Vagina (tissue), 2 donors: Measurements from ENCODE around the gene TP53AIP1. TPM values are rescaled to one million over a fixed set of nuclear protein-coding genes. Genes with fewer than 3 reads are reported as not detected.

ENCODE experiments used
- DNase-seq, 2 donors: peaks; one replicate each; pipeline ENCODE4 v3.0.0-alpha.2; 2017; ENCODE audit errors: extremely low spot score in 2 of 2
- H3K27ac ChIP-seq: fragments of 200-600 bp; sonication (generic); one replicate; pipeline ENCODE4 v1.5.1; 2019
- H3K27me3 ChIP-seq: fragments of 200-600 bp; sonication (generic); one replicate; pipeline ENCODE4 v1.5.1; 2019
- H3K36me3 ChIP-seq, 2 donors: fragments of 200-600 bp; sonication (generic); one replicate each; pipeline ENCODE4 v1.5.1; 2017 to 2019
- H3K4me1 ChIP-seq: fragments of 200-600 bp; sonication (generic); one replicate; pipeline ENCODE4 v1.5.1; 2019
- H3K4me3 ChIP-seq, 2 donors: fragments of 200-600 bp; sonication (generic); 1 replicate in 1 of 2; 2 replicates in 1 of 2; pipeline ENCODE4 v1.5.1; 2016 to 2019
- H3K9me3 ChIP-seq: fragments of 200-600 bp; sonication (generic); one replicate; pipeline ENCODE4 v1.5.1; 2019
- POLR2A ChIP-seq, 2 donors: fragments of 450-650 bp; IDR thresholded peaks; one replicate each; pipeline ENCODE4 v1.6.1; 2017; ENCODE audit warnings: antibody characterized with exemption in 2 of 2, mild to moderate bottlenecking in 2 of 2, moderate library complexity in 2 of 2
- POLR2AphosphoS5 ChIP-seq, 2 donors: sonication (generic); formaldehyde crosslinking; IDR thresholded peaks; one replicate each; pipeline ENCODE4 v1.9.0; 2017; ENCODE audit warnings: antibody characterized with exemption in 2 of 2, mild to moderate bottlenecking in 2 of 2, low read depth in 1 of 2; ENCODE audit not compliant: insufficient read depth in 1 of 2
- intact Hi-C: fragments of 100-400 bp; cut with DNase I; formaldehyde crosslinking; loops from one replicate; pipeline ENCODE4 v1.15.1; 2023
- total RNA-seq: library from RNA; depleted of rRNA; stranded (reverse); fragments of >200 nt; gene quantifications from one replicate; pipeline ENCODE4 v1.2.3, GENCODE V29; 2016
- TF ChIP-seq, protein P1 (sequence below), 3 experiments: fragments of 450-650 bp in 2 of 3; fragments of 200-600 bp in 1 of 3; sonication (generic) in 1 of 3; IDR thresholded peaks; one replicate each; pipeline ENCODE4 v1.5.1; 2017 to 2019; ENCODE audit warnings: antibody characterized with exemption in 3 of 3, mild to moderate bottlenecking in 2 of 3, moderate library complexity in 2 of 3

The TP53AIP1 gene
- total RNA-seq, 1 donor from 2014 or later: 3.7 TPM

DNA sequence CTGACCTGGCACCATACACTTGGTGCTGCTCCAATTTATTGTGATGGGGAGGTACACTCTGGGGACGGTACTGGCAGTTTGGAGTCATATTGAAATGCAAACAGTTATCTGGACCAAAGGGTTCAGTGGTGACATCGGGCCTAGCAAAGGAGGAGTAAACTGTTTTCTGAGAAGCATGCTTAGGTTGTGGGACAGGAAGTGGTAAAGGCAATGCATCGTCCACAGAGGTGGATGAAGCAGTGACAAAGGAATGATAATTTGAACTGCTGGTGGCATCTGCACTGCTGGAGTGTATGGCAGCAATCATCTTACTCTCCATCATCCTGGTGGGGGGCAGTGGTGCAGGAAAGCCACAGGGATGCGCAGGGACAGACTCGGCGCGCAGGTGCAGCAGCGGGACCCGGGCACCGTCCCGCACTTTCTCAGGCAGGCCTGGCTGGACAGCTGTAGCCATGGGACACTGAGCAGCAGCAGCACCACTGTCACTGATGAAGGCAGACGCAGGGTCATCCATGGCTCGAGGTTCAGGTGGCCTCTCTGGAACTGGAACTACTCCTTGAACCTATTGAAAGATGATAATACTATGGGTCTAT lies 28.0 kb upstream of the TP53AIP1 start:
- Histone ChIP-seq H3K4me1 (no peaks in the 10 kb centered on the region), H3K4me3 (no peak overlapping the region), H3K9me3 (no peaks in the 10 kb centered on the region), H3K27me3 (no peaks in the 10 kb centered on the region), H3K36me3 (peaks cover 0 to 68% of the 10 kb centered on the region in 2 donors), H3K27ac (no peak overlapping the region)
- DNase-seq: no peak
- TF ChIP-seq POLR2AphosphoS5 (IDR thresholded peaks at IDR 0.05; ENCODE audit: insufficient read depth in 1 of 2, low read depth in 1 of 2) (no peak), POLR2A (IDR thresholded peaks at IDR 0.05) (no peak)
- TF ChIP-seq, protein P1, sequence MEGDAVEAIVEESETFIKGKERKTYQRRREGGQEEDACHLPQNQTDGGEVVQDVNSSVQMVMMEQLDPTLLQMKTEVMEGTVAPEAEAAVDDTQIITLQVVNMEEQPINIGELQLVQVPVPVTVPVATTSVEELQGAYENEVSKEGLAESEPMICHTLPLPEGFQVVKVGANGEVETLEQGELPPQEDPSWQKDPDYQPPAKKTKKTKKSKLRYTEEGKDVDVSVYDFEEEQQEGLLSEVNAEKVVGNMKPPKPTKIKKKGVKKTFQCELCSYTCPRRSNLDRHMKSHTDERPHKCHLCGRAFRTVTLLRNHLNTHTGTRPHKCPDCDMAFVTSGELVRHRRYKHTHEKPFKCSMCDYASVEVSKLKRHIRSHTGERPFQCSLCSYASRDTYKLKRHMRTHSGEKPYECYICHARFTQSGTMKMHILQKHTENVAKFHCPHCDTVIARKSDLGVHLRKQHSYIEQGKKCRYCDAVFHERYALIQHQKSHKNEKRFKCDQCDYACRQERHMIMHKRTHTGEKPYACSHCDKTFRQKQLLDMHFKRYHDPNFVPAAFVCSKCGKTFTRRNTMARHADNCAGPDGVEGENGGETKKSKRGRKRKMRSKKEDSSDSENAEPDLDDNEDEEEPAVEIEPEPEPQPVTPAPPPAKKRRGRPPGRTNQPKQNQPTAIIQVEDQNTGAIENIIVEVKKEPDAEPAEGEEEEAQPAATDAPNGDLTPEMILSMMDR (IDR thresholded peaks at IDR 0.05): no peak
- intact Hi-C loops: no loop called here

DNA sequence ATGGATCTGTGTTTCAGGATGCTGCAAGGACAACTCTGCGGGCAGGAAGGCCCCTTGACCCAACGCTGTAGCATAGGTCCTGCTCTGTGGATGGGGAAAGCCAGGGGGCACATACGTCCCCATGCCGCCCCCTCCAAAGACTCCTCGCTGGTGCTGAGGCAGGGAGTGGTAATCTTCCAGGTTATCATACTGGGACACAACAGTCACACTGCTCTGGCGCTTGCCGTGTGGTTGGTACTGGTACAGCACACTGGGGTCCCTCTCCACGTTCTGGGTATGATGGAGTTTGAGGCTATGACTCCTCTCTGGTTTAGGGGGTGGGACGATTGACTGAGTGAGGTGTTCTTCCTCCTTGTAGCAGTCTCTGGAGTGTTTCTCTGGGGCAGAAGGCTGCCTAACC lies 26.2 kb upstream of the TP53AIP1 start:
- TF ChIP-seq, protein P1 (IDR thresholded peaks at IDR 0.05): no peak
- no peak for TF ChIP-seq POLR2AphosphoS5 (IDR thresholded peaks at IDR 0.05; ENCODE audit: insufficient read depth in 1 of 2, low read depth in 1 of 2)
- no peak for TF ChIP-seq POLR2A (IDR thresholded peaks at IDR 0.05)
- Histone ChIP-seq H3K9me3 (no peaks in the 10 kb centered on the region), H3K4me3 (no peak overlapping the region), H3K4me1 (no peaks in the 10 kb centered on the region), H3K27me3 (no peaks in the 10 kb centered on the region), H3K36me3 (peaks cover 0 to 53% of the 10 kb centered on the region in 2 donors), H3K27ac (no peak overlapping the region)
- no peak for DNase-seq
- intact Hi-C loops: no loop called here

DNA sequence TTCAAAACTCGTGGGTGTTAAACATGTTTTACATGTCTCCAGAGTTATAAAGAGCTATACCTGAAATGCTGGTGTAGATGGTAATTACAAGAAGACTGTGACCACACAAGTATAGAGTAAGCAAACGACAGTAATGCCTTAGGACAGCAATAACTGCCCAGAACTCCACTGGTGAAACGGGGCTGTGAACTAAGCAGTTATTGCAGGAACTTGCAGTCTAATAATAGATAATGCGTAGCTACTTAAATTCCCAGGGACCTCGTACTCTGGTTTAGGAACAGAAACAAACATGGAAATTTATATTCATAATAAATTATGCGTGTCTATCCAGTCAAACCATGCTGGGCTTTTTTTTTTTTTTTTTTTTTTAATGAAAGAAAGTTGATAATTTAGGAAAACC lies 24.9 kb upstream of the TP53AIP1 start:
- TF ChIP-seq POLR2AphosphoS5 (IDR thresholded peaks at IDR 0.05; ENCODE audit: insufficient read depth in 1 of 2, low read depth in 1 of 2): no peak
- TF ChIP-seq, protein P1 (IDR thresholded peaks at IDR 0.05): no peak
- no peak for TF ChIP-seq POLR2A (IDR thresholded peaks at IDR 0.05)
- no peak for DNase-seq
- Histone ChIP-seq H3K36me3 (peaks cover 0 to 42% of the 10 kb centered on the region in 2 donors), H3K27ac (no peak overlapping the region), H3K4me1 (no peaks in the 10 kb centered on the region), H3K4me3 (no peak overlapping the region), H3K27me3 (no peaks in the 10 kb centered on the region), H3K9me3 (no peaks in the 10 kb centered on the region)
- intact Hi-C loops: no loop called here

DNA sequence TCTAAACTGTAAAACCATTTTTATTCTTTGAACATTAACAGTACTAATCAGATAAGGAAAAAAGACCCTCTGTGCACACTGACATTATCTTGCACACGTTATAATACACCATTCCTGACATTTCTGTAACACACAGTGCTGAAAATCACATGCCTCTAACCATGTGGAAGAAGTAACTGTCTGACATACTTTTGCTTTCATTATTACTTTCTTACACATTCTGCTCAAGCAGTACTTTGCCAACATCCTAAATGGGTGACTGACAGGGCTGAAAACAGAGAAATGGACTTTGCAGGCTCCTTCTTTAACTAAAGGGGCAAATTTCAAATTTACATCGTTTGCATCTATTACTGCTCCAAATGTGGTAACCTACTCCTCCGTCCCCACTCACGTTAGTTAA lies 22.8 kb upstream of the TP53AIP1 start:
- TF ChIP-seq POLR2AphosphoS5 (IDR thresholded peaks at IDR 0.05; ENCODE audit: insufficient read depth in 1 of 2, low read depth in 1 of 2) (no peak), POLR2A (IDR thresholded peaks at IDR 0.05) (no peak)
- TF ChIP-seq, protein P1 (IDR thresholded peaks at IDR 0.05): no peak
- H3K27ac ChIP-seq: no peak overlapping the region
- H3K4me3 ChIP-seq: no peak overlapping the region
- no peak for DNase-seq
- H3K27me3 ChIP-seq: no peaks in the 10 kb centered on the region
- H3K9me3 ChIP-seq: no peaks in the 10 kb centered on the region
- no peaks in the 10 kb centered on the region for H3K4me1 ChIP-seq
- H3K36me3 ChIP-seq: peaks cover 0 to 24% of the 10 kb centered on the region in 2 donors
- intact Hi-C loops: no loop called here

DNA sequence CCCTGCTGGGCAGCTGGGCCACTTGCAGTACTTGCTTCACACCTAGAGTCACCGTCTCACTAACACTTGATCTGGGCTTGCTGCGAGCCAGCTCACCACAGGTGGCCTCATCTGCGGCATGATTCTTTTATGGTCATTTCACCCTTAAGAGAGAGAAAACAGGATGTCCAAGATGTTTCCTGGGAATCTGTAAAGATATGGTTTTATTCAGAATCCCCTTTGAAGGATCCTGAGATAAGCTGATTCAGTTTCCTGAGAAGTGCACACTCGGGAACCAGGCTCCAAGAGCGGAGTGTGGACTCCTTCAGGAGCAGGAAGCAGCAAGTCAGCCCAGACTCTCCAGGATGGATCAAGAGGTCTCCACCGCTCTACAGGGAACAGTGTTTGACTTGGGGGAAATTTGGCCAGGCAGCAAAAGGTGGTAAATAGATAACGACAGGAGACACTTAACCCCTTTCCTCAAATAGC lies 21.8 kb upstream of the TP53AIP1 start:
- no peak for DNase-seq
- H3K9me3 ChIP-seq: no peaks in the 10 kb centered on the region
- intact Hi-C loops: no loop called here
- TF ChIP-seq POLR2A (IDR thresholded peaks at IDR 0.05) (no peak), POLR2AphosphoS5 (IDR thresholded peaks at IDR 0.05; ENCODE audit: insufficient read depth in 1 of 2, low read depth in 1 of 2) (no peak)
- TF ChIP-seq, protein P1 (IDR thresholded peaks at IDR 0.05): no peak
- H3K36me3 ChIP-seq: peaks cover 0 to 14% of the 10 kb centered on the region in 2 donors
- H3K27ac ChIP-seq: no peak overlapping the region
- no peak overlapping the region for H3K4me3 ChIP-seq
- H3K4me1 ChIP-seq: no peaks in the 10 kb centered on the region
- H3K27me3 ChIP-seq: no peaks in the 10 kb centered on the region
